HEK293 (cell line): ENCODE results near the gene PHF12.

Experiments
- CTCF ChIA-PET: fragments of 350-600 bp; formaldehyde crosslinking; extraction: SDS; loops from one replicate; lab custom pipeline; 2021; ENCODE audit warnings: antibody characterized with exemption; lab: Yijun Ruan, JAX
- POLR2A ChIA-PET: fragments of 300-600 bp; formaldehyde crosslinking; extraction: SDS; loops from one replicate; lab custom pipeline; 2020; ENCODE audit warnings: antibody characterized with exemption, inconsistent platforms; lab: Yijun Ruan, JAX
- H3K27ac ChIP-seq: fragments of 200-500 bp; sonication (Bioruptor generic); 2 replicates; pipeline ENCODE4 v1.5.1; 2014; ENCODE audit warnings: low read depth, low read length, control low read depth, inconsistent platforms; ENCODE audit errors: extremely low read depth
- H3K36me3 ChIP-seq, 2 experiments: fragments of 200-500 bp in 1 of 2; sonication (Bioruptor generic) in 1 of 2; 1 replicate in 1 of 2; 2 replicates in 1 of 2; pipeline ENCODE4 v1.5.1; 2014 to 2017; ENCODE audit warnings: inconsistent platforms in 2 of 2, low read length in 2 of 2; ENCODE audit not compliant: control insufficient read depth in 2 of 2, insufficient read depth in 1 of 2
- H3K4me1 ChIP-seq: fragments of 200-500 bp; sonication (Bioruptor generic); 2 replicates; pipeline ENCODE4 v1.5.1; 2014; ENCODE audit warnings: mild to moderate bottlenecking, low read length, inconsistent platforms; ENCODE audit not compliant: control insufficient read depth, insufficient read depth
- H3K4me3 ChIP-seq: 2 replicates; pipeline ENCODE4 v1.5.1; 2011; ENCODE audit warnings: low read depth, mild to moderate bottlenecking, control low read depth, low read length, moderate library complexity
- H3K9me3 ChIP-seq: fragments of 200-500 bp; sonication (Bioruptor generic); 2 replicates; pipeline ENCODE4 v1.5.1; 2014; ENCODE audit warnings: low read depth, low read length, inconsistent platforms; ENCODE audit not compliant: control insufficient read depth, insufficient read depth
- FEZF1 ChIP-seq: fragments of 450-650 bp; formaldehyde crosslinking; IDR thresholded peaks from 2 replicates; pipeline ENCODE4 v1.5.1; 2016; ENCODE audit warnings: missing biosample characterization, missing genetic modification characterization
- INSM2 ChIP-seq: fragments of 450-650 bp; formaldehyde crosslinking; IDR thresholded peaks from 2 replicates; pipeline ENCODE4 v1.5.1; 2016; ENCODE audit warnings: missing biosample characterization, missing genetic modification characterization
- KLF7 ChIP-seq: fragments of 450-650 bp; formaldehyde crosslinking; IDR thresholded peaks from 2 replicates; pipeline ENCODE4 v1.5.1; 2016; ENCODE audit warnings: missing biosample characterization, missing genetic modification characterization, borderline replicate concordance
- MEIS1 ChIP-seq: sonication (generic); formaldehyde crosslinking; IDR thresholded peaks from 2 replicates; pipeline ENCODE4 v1.8.1; 2022; ENCODE audit warnings: missing genetic modification reagents, mild to moderate bottlenecking, borderline replicate concordance
- OVOL3 ChIP-seq: fragments of 450-650 bp; formaldehyde crosslinking; IDR thresholded peaks from 2 replicates; pipeline ENCODE4 v1.5.1; 2016; ENCODE audit warnings: missing biosample characterization, missing genetic modification characterization
- SCRT1 ChIP-seq: fragments of 450-650 bp; formaldehyde crosslinking; IDR thresholded peaks from 2 replicates; pipeline ENCODE4 v1.5.1; 2016; ENCODE audit warnings: missing biosample characterization, missing genetic modification characterization, borderline replicate concordance
- SP2 ChIP-seq: fragments of 450-650 bp; formaldehyde crosslinking; IDR thresholded peaks from 2 replicates; pipeline ENCODE4 v1.5.1; 2016; ENCODE audit warnings: missing biosample characterization, missing genetic modification characterization
- ZBTB21 ChIP-seq: fragments of 450-650 bp; formaldehyde crosslinking; IDR thresholded peaks from 2 replicates; pipeline ENCODE4 v1.5.1; 2017; ENCODE audit warnings: missing biosample characterization, missing genetic modification characterization
- ZBTB8A ChIP-seq: fragments of 450-650 bp; formaldehyde crosslinking; IDR thresholded peaks from 2 replicates; pipeline ENCODE4 v1.5.1; 2016; ENCODE audit warnings: missing biosample characterization, missing genetic modification characterization
- ZEB2 ChIP-seq: fragments of 450-650 bp; formaldehyde crosslinking; IDR thresholded peaks from 2 replicates; pipeline ENCODE4 v1.5.1; 2016; ENCODE audit warnings: missing biosample characterization, missing genetic modification characterization
- ZNF175 ChIP-seq: fragments of 450-650 bp; formaldehyde crosslinking; IDR thresholded peaks from 2 replicates; pipeline ENCODE4 v1.5.1; 2016; ENCODE audit warnings: missing biosample characterization, missing genetic modification characterization
- ZNF2 ChIP-seq: fragments of 450-650 bp; formaldehyde crosslinking; IDR thresholded peaks from 2 replicates; pipeline ENCODE4 v1.5.1; 2016; ENCODE audit warnings: missing biosample characterization, missing genetic modification characterization
- ZNF311 ChIP-seq: fragments of 450-650 bp; formaldehyde crosslinking; IDR thresholded peaks from 2 replicates; pipeline ENCODE4 v1.5.1; 2017; ENCODE audit warnings: missing biosample characterization, missing genetic modification characterization, borderline replicate concordance
- ZNF366 ChIP-seq: fragments of 450-650 bp; formaldehyde crosslinking; conservative IDR thresholded peaks from 2 replicates; pipeline ENCODE4 v1.5.1; 2016; ENCODE audit warnings: missing biosample characterization, missing genetic modification characterization
- ZNF404 ChIP-seq: fragments of 450-650 bp; formaldehyde crosslinking; IDR thresholded peaks from 2 replicates; pipeline ENCODE4 v1.5.1; 2017; ENCODE audit warnings: missing biosample characterization, missing genetic modification characterization
- ZNF623 ChIP-seq: fragments of 450-650 bp; formaldehyde crosslinking; IDR thresholded peaks from 2 replicates; pipeline ENCODE4 v1.5.1; 2016; ENCODE audit warnings: missing biosample characterization, missing genetic modification characterization
- ZNF658 ChIP-seq: fragments of 450-650 bp; formaldehyde crosslinking; IDR thresholded peaks from 2 replicates; pipeline ENCODE4; 2016; ENCODE audit warnings: missing biosample characterization, missing genetic modification characterization
- ZNF660 ChIP-seq: fragments of 450-650 bp; IDR thresholded peaks from 2 replicates; pipeline ENCODE4 v1.5.1; 2018; ENCODE audit warnings: missing biosample characterization, mild to moderate bottlenecking, missing genetic modification characterization
- ZNF76 ChIP-seq: fragments of 450-650 bp; formaldehyde crosslinking; IDR thresholded peaks from 2 replicates; pipeline ENCODE4; 2016; ENCODE audit warnings: low read depth, missing biosample characterization, missing genetic modification characterization, borderline replicate concordance
- TF ChIP-seq, protein P1 (sequence below): fragments of 450-650 bp; formaldehyde crosslinking; IDR thresholded peaks from 2 replicates; pipeline ENCODE4 v1.5.1; 2016; ENCODE audit warnings: missing biosample characterization, missing genetic modification characterization
- TF ChIP-seq, protein P2 (sequence below): fragments of 450-650 bp; formaldehyde crosslinking; IDR thresholded peaks from 2 replicates; pipeline ENCODE4 v1.5.1; 2016; ENCODE audit warnings: missing biosample characterization, missing genetic modification characterization

The PHF12 gene

GRCh38 chr17:28960256-28961061, 9.1 kb upstream of the PHF12 start (continued):
- no peak for TF ChIP-seq ZNF404 (tag by site-specific recombination)
- no peak for TF ChIP-seq ZNF658 (tag by site-specific recombination)

- Histone ChIP-seq H3K4me3 (no peak overlapping the region), H3K9me3 (no peaks in the 10 kb centered on the region), H3K36me3 (no peaks in the 10 kb centered on the region), H3K27ac (no peak overlapping the region), H3K4me1 (no peaks in the 10 kb centered on the region)
- TF ChIP-seq SCRT1 (tag by site-specific recombination) = no peak
- TF ChIP-seq SP2 (tag by site-specific recombination) = no peak
- no peak for TF ChIP-seq ZBTB8A (tag by site-specific recombination)
- TF ChIP-seq ZNF175 = no peak
- TF ChIP-seq ZEB2 (tag by site-specific recombination) = no peak
- TF ChIP-seq OVOL3 (tag by site-specific recombination) = no peak
- TF ChIP-seq ZNF76 (tag by site-specific recombination) = no peak
- TF ChIP-seq ZNF311 (tag by site-specific recombination) = no peak
- no peak for TF ChIP-seq INSM2 (tag by site-specific recombination)
- TF ChIP-seq MEIS1 = no peak
- TF ChIP-seq ZNF660 (tag by site-specific recombination) = no peak
- no peak for TF ChIP-seq ZNF623 (tag by site-specific recombination)
- TF ChIP-seq, protein P1, sequence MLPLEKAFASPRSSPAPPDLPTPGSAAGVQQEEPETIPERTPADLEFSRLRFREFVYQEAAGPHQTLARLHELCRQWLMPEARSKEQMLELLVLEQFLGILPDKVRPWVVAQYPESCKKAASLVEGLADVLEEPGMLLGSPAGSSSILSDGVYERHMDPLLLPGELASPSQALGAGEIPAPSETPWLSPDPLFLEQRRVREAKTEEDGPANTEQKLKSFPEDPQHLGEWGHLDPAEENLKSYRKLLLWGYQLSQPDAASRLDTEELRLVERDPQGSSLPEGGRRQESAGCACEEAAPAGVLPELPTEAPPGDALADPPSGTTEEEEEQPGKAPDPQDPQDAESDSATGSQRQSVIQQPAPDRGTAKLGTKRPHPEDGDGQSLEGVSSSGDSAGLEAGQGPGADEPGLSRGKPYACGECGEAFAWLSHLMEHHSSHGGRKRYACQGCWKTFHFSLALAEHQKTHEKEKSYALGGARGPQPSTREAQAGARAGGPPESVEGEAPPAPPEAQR (tag by site-specific recombination) = no peak
- TF ChIP-seq ZNF2 = no peak
- TF ChIP-seq KLF7 (tag by site-specific recombination) = no peak
- no peak for TF ChIP-seq FEZF1 (tag by site-specific recombination)
- no peak for TF ChIP-seq ZNF366 (tag by site-specific recombination)
- TF ChIP-seq ZBTB21 (tag by site-specific recombination) = no peak
- TF ChIP-seq, protein P2, sequence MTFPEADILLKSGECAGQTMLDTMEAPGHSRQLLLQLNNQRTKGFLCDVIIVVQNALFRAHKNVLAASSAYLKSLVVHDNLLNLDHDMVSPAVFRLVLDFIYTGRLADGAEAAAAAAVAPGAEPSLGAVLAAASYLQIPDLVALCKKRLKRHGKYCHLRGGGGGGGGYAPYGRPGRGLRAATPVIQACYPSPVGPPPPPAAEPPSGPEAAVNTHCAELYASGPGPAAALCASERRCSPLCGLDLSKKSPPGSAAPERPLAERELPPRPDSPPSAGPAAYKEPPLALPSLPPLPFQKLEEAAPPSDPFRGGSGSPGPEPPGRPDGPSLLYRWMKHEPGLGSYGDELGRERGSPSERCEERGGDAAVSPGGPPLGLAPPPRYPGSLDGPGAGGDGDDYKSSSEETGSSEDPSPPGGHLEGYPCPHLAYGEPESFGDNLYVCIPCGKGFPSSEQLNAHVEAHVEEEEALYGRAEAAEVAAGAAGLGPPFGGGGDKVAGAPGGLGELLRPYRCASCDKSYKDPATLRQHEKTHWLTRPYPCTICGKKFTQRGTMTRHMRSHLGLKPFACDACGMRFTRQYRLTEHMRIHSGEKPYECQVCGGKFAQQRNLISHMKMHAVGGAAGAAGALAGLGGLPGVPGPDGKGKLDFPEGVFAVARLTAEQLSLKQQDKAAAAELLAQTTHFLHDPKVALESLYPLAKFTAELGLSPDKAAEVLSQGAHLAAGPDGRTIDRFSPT = no peak
- ChIA-PET POLR2A (no interaction called here), CTCF (interaction anchor here (18.9 kb wide), 1 partner anchor 153 kb away, joined by 680 read pairs; no protein-coding TSS in a partner anchor)
Measured at GRCh38 chr17:28959471-28959871, 8.2 kb upstream of the PHF12 start.
